Fibroblast of lung (primary cell): Measurements from ENCODE around the gene UBE2E2. TPM values are rescaled to one million over a fixed set of nuclear protein-coding genes. Genes with fewer than 3 reads are reported as not detected.

ENCODE experiments used
- DNase-seq, 2 donors: peaks; one replicate each; pipeline versions ENCODE4 v3.0.0 to v3.0.0-alpha.2; 2010; ENCODE audit warnings: low read depth in 2 of 2
- H2AFZ ChIP-seq: 2 replicates; pipeline ENCODE4 v1.5.1; 2012; ENCODE audit warnings: low read length, control low read depth, inconsistent platforms
- H3K27ac ChIP-seq: 2 replicates; pipeline ENCODE4 v1.5.1; 2011; ENCODE audit warnings: low read length, control low read depth; ENCODE audit not compliant: insufficient read depth
- H3K27me3 ChIP-seq: 2 replicates; pipeline ENCODE4 v1.5.1; 2011; ENCODE audit warnings: mild to moderate bottlenecking, low read length; ENCODE audit not compliant: control insufficient read depth, insufficient read depth
- H3K36me3 ChIP-seq: 2 replicates; pipeline ENCODE4 v1.5.1; 2011; ENCODE audit warnings: low read length; ENCODE audit not compliant: control insufficient read depth, insufficient read depth
- H3K4me1 ChIP-seq: 2 replicates; pipeline ENCODE4 v1.5.1; 2011; ENCODE audit warnings: low read length; ENCODE audit not compliant: control insufficient read depth, insufficient read depth; ENCODE audit errors: extremely low read depth
- H3K4me2 ChIP-seq: 2 replicates; pipeline ENCODE4 v1.5.1; 2011; ENCODE audit warnings: low read length, control low read depth; ENCODE audit not compliant: insufficient read depth; ENCODE audit errors: extremely low read depth
- H3K4me3 ChIP-seq, 4 experiments: fragments of 200-600 bp in 1 of 4; sonication (generic) in 1 of 4; replicated peaks in 1 of 4; 2 replicates each; pipeline ENCODE4 v1.5.1; 2011 to 2016; ENCODE audit warnings: low read length in 4 of 4, low read depth in 3 of 4, mild to moderate bottlenecking in 3 of 4, control low read depth in 2 of 4, inconsistent platforms in 1 of 4, mixed read lengths in 1 of 4; ENCODE audit not compliant: insufficient read depth in 1 of 4; ENCODE audit errors: control extremely low read depth in 1 of 4
- H3K79me2 ChIP-seq: 2 replicates; pipeline ENCODE4 v1.5.1; 2012; ENCODE audit warnings: mild to moderate bottlenecking, low read length, inconsistent platforms; ENCODE audit not compliant: control insufficient read depth, insufficient read depth
- H3K9ac ChIP-seq: 2 replicates; pipeline ENCODE4 v1.5.1; 2011; ENCODE audit warnings: mild to moderate bottlenecking, low read length, control low read depth; ENCODE audit not compliant: insufficient read depth
- H3K9me3 ChIP-seq: 2 replicates; pipeline ENCODE4 v1.5.1; 2012; ENCODE audit warnings: low read depth, low read length; ENCODE audit not compliant: control insufficient read depth, insufficient read depth
- H4K20me1 ChIP-seq: 2 replicates; pipeline ENCODE4 v1.5.1; 2011; ENCODE audit warnings: low read length; ENCODE audit not compliant: control insufficient read depth, insufficient read depth; ENCODE audit errors: extremely low read depth
- EZH2 ChIP-seq: IDR thresholded peaks from 2 replicates; pipeline ENCODE4 v1.5.1; 2012; ENCODE audit warnings: low read length, control low read depth, mild to moderate bottlenecking; ENCODE audit errors: missing control alignments
- polyA plus RNA-seq, 2 donors: library from polyadenylated mRNA; depleted of rRNA in 1 of 2; stranded (reverse) in 1 of 2; unstranded in 1 of 2; fragments of >200 nt; gene quantifications; 2 replicates each; pipeline ENCODE4 v1.2.1, GENCODE V29; 2011 to 2012; ENCODE audit warnings: missing spikeins in 1 of 2
- total RNA-seq: library from RNA; depleted of rRNA; stranded (reverse); fragments of >200 nt; gene quantifications from 2 replicates; pipeline ENCODE4 v1.2.1, GENCODE V29; 2014
- TF ChIP-seq, protein P1 (sequence below), 2 donors: IDR thresholded peaks in 1 of 2; conservative IDR thresholded peaks in 1 of 2; 1 replicate in 1 of 2; 2 replicates in 1 of 2; pipeline ENCODE4 v1.5.1; 2011 to 2012; ENCODE audit warnings: low read length in 2 of 2, control low read depth in 1 of 2, inconsistent platforms in 1 of 2, low read depth in 1 of 2, mild to moderate bottlenecking in 1 of 2

UBE2E2 gene
- total and polyA plus RNA-seq, 2 donors (not counting 1 experiment from before 2014, with no cell fraction given): 79.8 to 127 TPM

DNA sequence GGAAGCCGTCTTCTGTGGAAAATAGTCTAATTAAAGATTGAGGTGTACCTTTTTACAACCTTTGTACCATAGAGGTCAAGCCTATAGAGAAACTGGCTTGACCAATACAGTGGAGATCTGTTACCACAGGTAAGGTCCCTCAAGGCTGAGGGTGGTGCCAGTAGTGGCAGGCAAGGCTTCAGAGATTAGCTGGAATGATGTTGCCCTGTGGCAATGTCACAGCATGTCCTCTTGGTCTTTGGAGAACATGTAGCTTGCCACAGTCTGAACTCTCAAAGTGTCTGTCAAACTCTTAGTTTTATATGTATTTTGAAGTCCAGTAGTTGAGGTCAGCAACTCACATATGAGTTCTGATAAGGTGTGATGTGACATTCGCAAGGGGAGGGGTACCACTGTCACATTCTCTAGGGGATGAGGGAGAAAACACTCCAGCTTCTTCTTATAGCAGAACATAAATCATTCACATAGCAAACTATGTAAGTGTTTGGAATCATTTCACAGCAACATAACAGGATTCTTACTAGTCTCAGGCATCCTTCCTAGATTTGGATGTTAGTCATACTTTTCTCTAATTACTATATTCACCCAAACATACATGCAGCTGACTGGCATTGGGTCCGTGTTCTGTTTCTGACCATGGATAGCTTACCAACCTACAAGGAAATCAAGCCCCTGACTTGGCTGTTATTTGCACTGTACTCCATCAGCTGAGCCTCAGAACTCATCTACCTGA, 173.6 kb downstream of the UBE2E2 start:
- H3K79me2 ChIP-seq: no peaks in the 10 kb centered on the region
- no peak overlapping the region for H3K4me2 ChIP-seq
- no peaks in the 10 kb centered on the region for H3K9me3 ChIP-seq
- no peak overlapping the region for H2AFZ ChIP-seq
- H3K4me1 ChIP-seq: no peaks in the 10 kb centered on the region
- H3K4me3 ChIP-seq: no peak overlapping the region
- no peaks in the 10 kb centered on the region for H3K27me3 ChIP-seq
- no peaks in the 10 kb centered on the region for H3K36me3 ChIP-seq
- DNase-seq: peak in 1 of 2 donors; percentile 3
- H3K9ac ChIP-seq: no peak overlapping the region
- H4K20me1 ChIP-seq: no peaks in the 10 kb centered on the region
- H3K27ac ChIP-seq: no peak overlapping the region
- TF ChIP-seq, protein P1, sequence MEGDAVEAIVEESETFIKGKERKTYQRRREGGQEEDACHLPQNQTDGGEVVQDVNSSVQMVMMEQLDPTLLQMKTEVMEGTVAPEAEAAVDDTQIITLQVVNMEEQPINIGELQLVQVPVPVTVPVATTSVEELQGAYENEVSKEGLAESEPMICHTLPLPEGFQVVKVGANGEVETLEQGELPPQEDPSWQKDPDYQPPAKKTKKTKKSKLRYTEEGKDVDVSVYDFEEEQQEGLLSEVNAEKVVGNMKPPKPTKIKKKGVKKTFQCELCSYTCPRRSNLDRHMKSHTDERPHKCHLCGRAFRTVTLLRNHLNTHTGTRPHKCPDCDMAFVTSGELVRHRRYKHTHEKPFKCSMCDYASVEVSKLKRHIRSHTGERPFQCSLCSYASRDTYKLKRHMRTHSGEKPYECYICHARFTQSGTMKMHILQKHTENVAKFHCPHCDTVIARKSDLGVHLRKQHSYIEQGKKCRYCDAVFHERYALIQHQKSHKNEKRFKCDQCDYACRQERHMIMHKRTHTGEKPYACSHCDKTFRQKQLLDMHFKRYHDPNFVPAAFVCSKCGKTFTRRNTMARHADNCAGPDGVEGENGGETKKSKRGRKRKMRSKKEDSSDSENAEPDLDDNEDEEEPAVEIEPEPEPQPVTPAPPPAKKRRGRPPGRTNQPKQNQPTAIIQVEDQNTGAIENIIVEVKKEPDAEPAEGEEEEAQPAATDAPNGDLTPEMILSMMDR (conservative IDR thresholded peaks at IDR 0.05 in 1 of 2, IDR thresholded peaks at IDR 0.05 in 1 of 2; ENCODE audit: low read depth in 1 of 2, low read length in 2 of 2): no peak
- no peak for TF ChIP-seq EZH2

DNA sequence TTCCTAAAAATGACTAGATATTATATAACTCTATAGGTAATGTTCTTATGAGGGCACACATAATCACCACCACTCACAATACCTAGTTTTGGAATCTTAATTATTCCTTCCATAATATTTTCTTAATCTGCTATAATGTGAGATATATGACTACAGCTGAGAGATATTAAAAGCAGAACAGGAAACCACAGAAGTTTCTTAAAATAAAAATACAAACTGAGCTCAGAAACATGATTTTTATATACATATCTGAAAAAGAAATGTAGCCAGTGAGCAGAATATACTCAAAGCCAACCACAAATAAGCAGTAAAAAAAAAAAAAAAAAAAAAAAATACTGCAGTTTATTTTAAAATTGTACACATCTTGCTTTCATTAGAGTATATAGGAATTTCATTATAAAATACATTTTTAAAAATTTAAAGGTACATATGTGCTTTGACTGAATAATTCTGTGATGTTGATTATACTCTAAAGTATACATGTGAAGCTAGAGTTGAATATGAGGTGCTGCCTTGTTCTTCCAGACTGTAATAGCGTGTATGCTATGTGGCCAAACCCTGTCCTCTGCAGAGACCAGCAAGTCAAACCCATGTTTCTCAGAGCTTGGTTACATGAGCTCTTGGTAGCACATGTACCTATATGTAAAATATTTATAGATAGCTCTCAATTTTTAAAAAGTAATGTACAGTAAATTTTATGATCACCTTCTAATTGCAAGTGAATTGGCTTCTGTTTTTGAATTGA, 175.0 kb downstream of the UBE2E2 start:
- no peaks in the 10 kb centered on the region for H3K79me2 ChIP-seq
- no peak overlapping the region for H2AFZ ChIP-seq
- H4K20me1 ChIP-seq: no peaks in the 10 kb centered on the region
- no peak for DNase-seq
- no peaks in the 10 kb centered on the region for H3K4me1 ChIP-seq
- no peak overlapping the region for H3K4me2 ChIP-seq
- TF ChIP-seq EZH2: no peak
- TF ChIP-seq, protein P1 (conservative IDR thresholded peaks at IDR 0.05 in 1 of 2, IDR thresholded peaks at IDR 0.05 in 1 of 2; ENCODE audit: low read depth in 1 of 2, low read length in 2 of 2): no peak
- no peak overlapping the region for H3K4me3 ChIP-seq
- H3K27ac ChIP-seq: no peak overlapping the region
- H3K9ac ChIP-seq: no peak overlapping the region
- H3K9me3 ChIP-seq: no peaks in the 10 kb centered on the region
- no peaks in the 10 kb centered on the region for H3K36me3 ChIP-seq
- no peaks in the 10 kb centered on the region for H3K27me3 ChIP-seq

DNA sequence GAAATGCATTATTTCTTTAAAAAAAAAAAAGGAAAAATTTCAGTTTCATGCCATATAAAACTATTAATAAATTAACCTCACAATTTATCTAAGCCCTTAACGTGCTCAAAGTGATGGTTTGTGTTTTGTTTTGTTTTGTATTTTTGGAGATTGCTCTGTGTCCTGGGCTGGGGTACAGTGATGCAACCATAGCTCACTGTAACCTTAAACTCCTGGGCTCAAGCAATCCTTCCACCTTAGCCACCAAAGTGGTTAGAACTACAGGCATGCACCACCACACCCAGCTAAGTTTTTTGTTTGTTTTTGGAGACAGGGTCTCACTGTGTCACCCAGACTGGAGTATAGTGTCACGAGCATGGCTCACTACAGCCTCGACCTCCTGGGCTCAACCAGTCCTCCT, 180.7 kb downstream of the UBE2E2 start:
- Histone ChIP-seq H3K4me1 (no peaks in the 10 kb centered on the region), H3K27me3 (no peaks in the 10 kb centered on the region), H3K9me3 (no peaks in the 10 kb centered on the region), H2AFZ (no peak overlapping the region), H4K20me1 (peaks cover 2% of the 10 kb centered on the region), H3K79me2 (no peaks in the 10 kb centered on the region), H3K4me3 (no peak overlapping the region), H3K9ac (no peak overlapping the region), H3K27ac (no peak overlapping the region), H3K36me3 (no peaks in the 10 kb centered on the region), H3K4me2 (no peak overlapping the region)
- TF ChIP-seq, protein P1 (conservative IDR thresholded peaks at IDR 0.05 in 1 of 2, IDR thresholded peaks at IDR 0.05 in 1 of 2; ENCODE audit: low read depth in 1 of 2, low read length in 2 of 2): no peak
- TF ChIP-seq EZH2: no peak
- no peak for DNase-seq
